Duodenal mucosa (tissue), 2 donors: Measurements from ENCODE around the gene TMEM132C.

Experiments
- H3K27ac ChIP-seq: one replicate; pipeline ENCODE4 v1.7.0; 2013; ENCODE audit warnings: low read depth, low read length
- H3K27me3 ChIP-seq, 2 donors: one replicate each; pipeline ENCODE4 v1.7.0; 2013; ENCODE audit warnings: low read length in 2 of 2, control low read depth in 1 of 2; ENCODE audit not compliant: insufficient read depth in 2 of 2, control insufficient read depth in 1 of 2
- H3K36me3 ChIP-seq, 2 donors: one replicate each; pipeline ENCODE4 v1.7.0; 2013; ENCODE audit warnings: low read length in 2 of 2, control low read depth in 1 of 2; ENCODE audit not compliant: insufficient read depth in 2 of 2, control insufficient read depth in 1 of 2
- H3K4me1 ChIP-seq, 2 donors: one replicate each; pipeline ENCODE4 v1.7.0; 2013; ENCODE audit warnings: low read length in 2 of 2, control low read depth in 1 of 2; ENCODE audit not compliant: insufficient read depth in 2 of 2, control insufficient read depth in 1 of 2
- H3K4me3 ChIP-seq, 2 donors: one replicate each; pipeline ENCODE4 v1.7.0; 2013; ENCODE audit warnings: low read length in 2 of 2, low read depth in 1 of 2
- H3K9ac ChIP-seq, 2 donors: one replicate each; pipeline ENCODE4 v1.7.0; 2013; ENCODE audit warnings: low read length in 2 of 2, low read depth in 1 of 2
- H3K9me3 ChIP-seq, 2 donors: one replicate each; pipeline ENCODE4 v1.7.0; 2013; ENCODE audit warnings: low read length in 2 of 2, control low read depth in 1 of 2; ENCODE audit not compliant: control insufficient read depth in 1 of 2

The TMEM132C gene

DNA sequence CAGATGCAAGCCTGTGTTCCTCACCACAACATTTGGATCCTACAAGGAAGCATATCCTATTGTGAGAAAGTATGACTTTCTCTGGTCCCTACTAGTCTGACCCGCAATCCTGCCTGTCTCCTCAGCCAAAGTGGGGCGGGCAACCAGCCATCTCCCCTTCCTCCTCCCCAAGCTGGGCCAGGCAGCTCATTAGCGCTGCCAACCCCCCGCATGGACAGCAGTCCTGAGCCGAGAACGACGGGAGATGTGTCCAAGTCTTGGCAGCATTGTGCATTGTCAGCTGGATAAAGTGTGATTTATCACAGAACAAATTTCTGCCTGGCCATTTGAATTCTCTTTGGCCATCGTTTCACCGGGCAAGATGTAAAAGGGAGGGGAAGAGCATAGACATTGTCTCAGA, 417.4 kb downstream of the TMEM132C start:
- Histone ChIP-seq H3K9ac (no peak overlapping the region), H3K9me3 (no peaks in the 10 kb centered on the region), H3K27me3 (no peaks in the 10 kb centered on the region), H3K4me3 (no peak overlapping the region), H3K27ac (no peak overlapping the region), H3K4me1 (no peaks in the 10 kb centered on the region), H3K36me3 (no peaks in the 10 kb centered on the region)

DNA sequence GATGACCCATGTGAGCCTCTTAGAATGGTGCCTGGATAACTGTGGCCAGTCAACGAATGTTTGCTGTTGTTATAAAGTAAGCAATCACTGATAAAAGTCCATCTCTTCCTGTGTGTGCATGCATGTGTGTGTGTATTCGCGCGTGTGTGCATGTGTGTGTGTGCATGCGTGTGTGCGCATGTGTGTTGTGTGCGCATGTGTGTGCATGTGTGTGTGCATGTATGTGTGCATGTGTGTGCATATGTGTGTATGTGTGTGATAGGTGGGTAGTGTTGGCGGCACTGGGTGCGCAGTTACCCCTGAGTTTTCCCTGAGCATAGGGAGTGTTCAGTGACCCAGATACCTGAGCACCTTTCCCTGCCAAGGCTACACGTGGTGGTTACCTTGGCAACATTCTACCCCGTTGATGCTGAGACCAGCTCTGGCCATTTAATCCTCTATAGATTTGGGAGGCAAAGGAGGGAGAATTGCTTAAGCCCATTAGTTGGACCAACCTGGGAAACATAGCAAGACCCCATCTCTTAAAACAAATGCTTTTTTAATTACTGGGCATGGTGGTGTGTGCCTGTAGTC, 419.0 kb downstream of the TMEM132C start:
- Histone ChIP-seq H3K9me3 (no peaks in the 10 kb centered on the region), H3K27ac (no peak overlapping the region), H3K36me3 (no peaks in the 10 kb centered on the region), H3K27me3 (no peaks in the 10 kb centered on the region), H3K4me1 (no peaks in the 10 kb centered on the region), H3K4me3 (no peak overlapping the region), H3K9ac (no peak overlapping the region)

DNA sequence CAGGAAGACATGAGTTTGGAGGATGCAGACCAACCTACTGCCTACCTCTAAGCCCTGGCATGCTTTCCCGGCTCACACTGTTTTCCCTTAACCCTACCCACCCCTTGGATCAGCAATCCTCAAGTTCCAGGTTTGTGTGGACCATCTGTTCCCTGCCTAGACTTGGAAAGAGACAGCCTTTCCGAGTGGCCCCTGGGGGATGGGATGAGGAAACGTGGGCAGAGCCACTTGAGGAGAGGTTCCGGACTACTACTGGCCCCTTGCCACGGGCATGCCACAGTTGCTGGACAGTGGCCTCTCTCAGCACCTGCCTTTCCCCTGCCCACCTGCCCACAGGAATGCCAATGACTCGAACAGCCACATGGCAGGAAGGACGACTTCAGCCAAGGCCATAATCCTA, 420.9 kb downstream of the TMEM132C start:
- H3K9me3 ChIP-seq = no peaks in the 10 kb centered on the region
- no peaks in the 10 kb centered on the region for H3K36me3 ChIP-seq
- H3K4me1 ChIP-seq = no peaks in the 10 kb centered on the region
- no peak overlapping the region for H3K27ac ChIP-seq
- no peak overlapping the region for H3K9ac ChIP-seq
- H3K27me3 ChIP-seq = no peaks in the 10 kb centered on the region
- H3K4me3 ChIP-seq = no peak overlapping the region

- H3K4me1 ChIP-seq = no peaks in the 10 kb centered on the region
- H3K9me3 ChIP-seq = no peaks in the 10 kb centered on the region
- no peak overlapping the region for H3K9ac ChIP-seq
- H3K27me3 ChIP-seq = no peaks in the 10 kb centered on the region
- no peak overlapping the region for H3K4me3 ChIP-seq
- H3K27ac ChIP-seq = no peak overlapping the region
- H3K36me3 ChIP-seq = no peaks in the 10 kb centered on the region
Measured at GRCh38 chr12:128690641-128691040, 423.7 kb downstream of the TMEM132C start.

DNA sequence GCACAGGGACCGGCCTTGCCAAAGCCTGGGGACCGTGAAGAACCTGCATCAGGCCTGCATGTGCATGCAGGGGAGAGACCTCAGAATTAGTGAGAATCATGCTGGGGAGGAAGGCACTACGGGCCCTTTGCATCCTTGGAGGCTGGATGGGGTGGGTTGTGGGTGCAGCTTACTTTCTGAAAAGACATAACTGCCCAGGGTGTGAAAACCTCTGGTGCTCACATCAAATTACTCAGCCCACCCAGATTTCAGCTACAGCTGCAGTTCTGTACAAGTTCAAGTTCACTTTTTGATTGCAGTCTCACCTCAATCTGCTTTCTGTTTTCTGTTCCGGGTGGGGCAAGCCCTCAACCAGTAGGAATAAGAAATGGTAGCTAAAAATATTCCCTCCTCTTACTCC, 426.1 kb downstream of the TMEM132C start:
- Histone ChIP-seq H3K4me3 (no peak overlapping the region), H3K27me3 (no peaks in the 10 kb centered on the region), H3K36me3 (no peaks in the 10 kb centered on the region), H3K4me1 (no peaks in the 10 kb centered on the region), H3K27ac (no peak overlapping the region), H3K9ac (no peak overlapping the region), H3K9me3 (no peaks in the 10 kb centered on the region)

DNA sequence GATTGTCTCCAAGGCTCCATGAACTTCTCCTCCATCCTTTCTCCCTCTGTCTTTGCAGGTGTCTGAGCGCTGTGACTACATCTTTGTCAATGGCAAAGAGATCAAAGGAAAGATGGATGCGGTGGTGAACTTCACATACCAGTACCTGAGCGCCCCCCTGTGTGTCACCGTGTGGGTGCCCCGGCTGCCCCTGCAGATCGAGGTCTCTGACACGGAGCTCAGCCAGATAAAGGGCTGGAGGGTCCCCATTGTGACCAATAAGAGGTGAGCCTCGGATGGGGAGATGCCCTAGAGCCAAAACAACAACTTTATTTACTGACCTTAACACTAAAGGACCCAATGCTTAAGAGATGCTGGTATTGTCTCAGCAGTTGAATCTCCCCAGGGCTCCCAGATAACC, 426.8 kb downstream of the TMEM132C start:
- H3K27me3 ChIP-seq = no peaks in the 10 kb centered on the region
- no peak overlapping the region for H3K9ac ChIP-seq
- no peak overlapping the region for H3K27ac ChIP-seq

GRCh38 chr12:128694445-128694844, 427.5 kb downstream of the TMEM132C start:
- Histone ChIP-seq H3K9me3 (no peaks in the 10 kb centered on the region), H3K9ac (no peak overlapping the region), H3K4me3 (no peak overlapping the region), H3K27ac (no peak overlapping the region), H3K4me1 (no peaks in the 10 kb centered on the region), H3K27me3 (no peaks in the 10 kb centered on the region), H3K36me3 (no peaks in the 10 kb centered on the region)

More for the DNA sequence above, 426.8 kb downstream of the TMEM132C start:
- H3K9me3 ChIP-seq = no peaks in the 10 kb centered on the region
- no peaks in the 10 kb centered on the region for H3K36me3 ChIP-seq
- H3K4me1 ChIP-seq = no peaks in the 10 kb centered on the region
- no peak overlapping the region for H3K4me3 ChIP-seq

DNA sequence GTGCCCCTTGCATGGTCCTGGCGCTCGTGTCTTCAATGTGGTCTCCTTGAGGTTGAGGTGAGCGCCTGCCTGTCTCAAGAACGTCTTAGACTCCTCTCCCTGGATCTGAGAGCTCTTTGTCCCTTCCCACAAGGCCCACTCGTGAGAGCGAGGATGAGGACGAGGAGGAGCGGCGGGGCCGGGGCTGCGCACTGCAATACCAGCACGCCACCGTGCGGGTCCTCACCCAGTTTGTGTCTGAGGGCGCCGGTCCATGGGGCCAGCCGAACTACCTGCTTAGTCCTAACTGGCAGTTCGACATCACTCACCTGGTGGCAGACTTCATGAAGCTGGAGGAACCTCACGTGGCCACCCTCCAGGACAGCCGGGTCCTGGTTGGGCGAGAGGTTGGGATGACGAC, 428.7 kb downstream of the TMEM132C start:
- no peaks in the 10 kb centered on the region for H3K36me3 ChIP-seq
- H3K27me3 ChIP-seq = no peaks in the 10 kb centered on the region
- H3K9me3 ChIP-seq = no peaks in the 10 kb centered on the region
- no peak overlapping the region for H3K9ac ChIP-seq
- no peak overlapping the region for H3K4me3 ChIP-seq
- H3K27ac ChIP-seq = no peak overlapping the region
- H3K4me1 ChIP-seq = no peaks in the 10 kb centered on the region

DNA sequence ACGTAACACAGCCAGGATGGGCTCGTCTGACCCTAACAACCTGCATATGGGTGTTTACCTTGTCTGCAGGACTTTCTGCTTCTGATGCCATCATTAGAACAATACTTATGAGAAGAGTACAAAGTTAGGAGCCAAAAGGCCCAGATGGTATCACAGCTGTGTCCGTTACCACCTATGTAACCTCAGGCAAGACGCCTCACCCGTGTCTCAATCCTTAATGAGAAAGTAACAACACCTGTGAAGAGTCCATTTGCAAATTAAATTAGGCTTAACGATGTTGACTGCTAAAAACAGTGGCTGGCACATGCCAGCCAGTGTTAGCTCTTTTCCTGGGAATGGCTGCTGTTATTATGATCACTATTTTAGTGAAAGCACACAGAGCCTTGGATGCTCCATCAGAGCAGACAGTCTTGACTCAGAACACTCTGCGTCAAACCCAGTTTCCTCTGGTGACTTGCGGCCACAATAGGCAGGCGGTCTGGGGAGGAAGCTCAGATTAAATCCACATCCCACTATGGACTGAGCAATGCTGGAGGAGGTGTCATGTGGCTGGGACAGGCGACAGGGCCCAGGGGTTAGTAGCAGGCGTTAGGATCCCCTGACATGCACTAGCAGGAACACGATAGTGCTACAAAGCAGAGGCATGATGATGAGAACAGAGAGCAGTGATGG, 431.5 kb downstream of the TMEM132C start:
- Histone ChIP-seq H3K9ac (no peak overlapping the region), H3K9me3 (no peaks in the 10 kb centered on the region), H3K4me1 (peaks cover 5% of the 10 kb centered on the region in 2 donors), H3K27me3 (no peaks in the 10 kb centered on the region), H3K27ac (no peak overlapping the region), H3K4me3 (no peak overlapping the region), H3K36me3 (no peaks in the 10 kb centered on the region)

DNA sequence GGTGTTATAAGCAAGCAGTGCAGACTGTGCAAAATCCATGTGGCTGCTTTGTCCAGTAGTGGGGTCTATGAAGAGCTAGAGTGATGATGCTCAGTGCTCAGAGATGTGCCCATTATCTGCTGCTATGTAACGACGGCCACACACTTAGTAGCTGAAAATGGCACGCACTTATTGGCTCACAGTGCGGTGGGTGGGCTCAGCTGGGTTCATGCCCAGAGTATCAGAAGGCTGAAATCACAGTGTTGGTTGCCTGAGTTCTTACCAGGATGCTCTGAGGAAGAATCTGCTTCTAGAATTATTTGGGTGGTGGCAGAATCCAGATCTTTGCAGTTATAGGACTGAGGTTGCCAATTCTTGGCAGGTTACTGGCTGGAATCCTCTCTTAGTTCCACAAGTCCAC, 432.1 kb downstream of the TMEM132C start:
- no peaks in the 10 kb centered on the region for H3K9me3 ChIP-seq
- no peaks in the 10 kb centered on the region for H3K27me3 ChIP-seq
- H3K36me3 ChIP-seq = no peaks in the 10 kb centered on the region
- H3K4me3 ChIP-seq = no peak overlapping the region
- H3K4me1 ChIP-seq = peaks cover 5% of the 10 kb centered on the region in 2 donors
- no peak overlapping the region for H3K27ac ChIP-seq
- no peak overlapping the region for H3K9ac ChIP-seq
